ENCODE data around the gene OPRM1.

The OPRM1 gene

GRCh38 chr6:154242617-154243357, 203.7 kb downstream of the OPRM1 start:
- DNase-seq (ENCODE audit: low read depth), result no peak

- DNase-seq (ENCODE audit: low read depth), result no peak
Observed at GRCh38 chr6:154243793-154244750, 205.0 kb downstream of the OPRM1 start.

- no peak for DNase-seq (ENCODE audit: low read depth)
Observed at GRCh38 chr6:154245506-154245905, 206.5 kb downstream of the OPRM1 start.

GRCh38 chr6:154246723-154247118, 207.7 kb downstream of the OPRM1 start:
- DNase-seq (ENCODE audit: low read depth), result no peak

GRCh38 chr6:154247119-154247861, 208.2 kb downstream of the OPRM1 start:
- DNase-seq (ENCODE audit: low read depth), result no peak

GRCh38 chr6:154249499-154250298, 210.7 kb downstream of the OPRM1 start:
- DNase-seq (ENCODE audit: low read depth), result no peak

GRCh38 chr6:154251116-154251515, 212.1 kb downstream of the OPRM1 start:
- DNase-seq (ENCODE audit: low read depth), result no peak

GRCh38 chr6:154252678-154253077, 213.6 kb downstream of the OPRM1 start:
- no peak for DNase-seq (ENCODE audit: low read depth)

- DNase-seq (ENCODE audit: low read depth), result no peak
Observed at GRCh38 chr6:154257067-154257466, 218.0 kb downstream of the OPRM1 start.

- DNase-seq (ENCODE audit: low read depth), result no peak
Observed at GRCh38 chr6:154258064-154258757, 219.2 kb downstream of the OPRM1 start.

- no peak for DNase-seq (ENCODE audit: low read depth)
Observed at GRCh38 chr6:154261688-154262397, 222.8 kb downstream of the OPRM1 start.

- no peak for DNase-seq (ENCODE audit: low read depth)
Observed at GRCh38 chr6:154266560-154267099, 227.6 kb downstream of the OPRM1 start.

- DNase-seq (ENCODE audit: low read depth), result no peak
Observed at GRCh38 chr6:154267508-154268106, 228.6 kb downstream of the OPRM1 start.

- no peak for DNase-seq (ENCODE audit: low read depth)
Observed at GRCh38 chr6:154268486-154268885, 229.4 kb downstream of the OPRM1 start.

- DNase-seq (ENCODE audit: low read depth), result no peak
Observed at GRCh38 chr6:154274168-154274567, 235.1 kb downstream of the OPRM1 start.

GRCh38 chr6:154276810-154277628, 238.0 kb downstream of the OPRM1 start:
- peak; percentile 37 for DNase-seq (ENCODE audit: low read depth)

- DNase-seq (ENCODE audit: low read depth), result no peak
Observed at GRCh38 chr6:154277629-154278017, 238.6 kb downstream of the OPRM1 start.

GRCh38 chr6:154280521-154280920, 241.5 kb downstream of the OPRM1 start:
- DNase-seq (ENCODE audit: low read depth), result no peak

Data from fibroblast of the conjunctiva (primary cell).